Urinary bladder (tissue), 4 donors: ENCODE measurements around the gene CERS4. TPM values are rescaled to one million over a fixed set of nuclear protein-coding genes. Genes with fewer than 3 reads are reported as not detected.
"Not testable (repeated sequence)": the region's sequence is repeated elsewhere in the genome, so short reads cannot be mapped to it uniquely, and the experiment has no call there.

ENCODE experiments used
- DNase-seq: peaks from one replicate; pipeline ENCODE4 v3.0.0-alpha.2; 2015; ENCODE audit errors: extremely low spot score
- H3K27ac ChIP-seq: one replicate; pipeline ENCODE4 v1.5.1; 2013; ENCODE audit warnings: low read depth, mild to moderate bottlenecking, moderate library complexity
- H3K36me3 ChIP-seq: one replicate; pipeline ENCODE4 v1.6.1; 2013; ENCODE audit warnings: mild to moderate bottlenecking, moderate library complexity; ENCODE audit not compliant: insufficient read depth
- H3K4me1 ChIP-seq: one replicate; pipeline ENCODE4 v1.6.1; 2013; ENCODE audit warnings: mild to moderate bottlenecking, moderate library complexity; ENCODE audit not compliant: insufficient read depth
- H3K4me3 ChIP-seq: one replicate; pipeline ENCODE4 v1.5.1; 2013; ENCODE audit warnings: low read depth, low read length
- WGBS: extraction: QIAGEN DNeasy Blood & Tissue Kit; methylation state at CpG from one replicate; pipeline ENCODE4 v1.1.7; 2013; 5-methylcytosine and 5-hydroxymethylcytosine counted together
- polyA plus RNA-seq: library from polyadenylated mRNA; stranded (reverse); fragments of 200-250 nt; gene quantifications from one replicate; pipeline ENCODE4 v1.2.3, GENCODE V29; 2013
- total RNA-seq: library from RNA; depleted of rRNA; stranded (reverse); fragments of >200 nt; gene quantifications from one replicate; pipeline ENCODE4 v1.2.3, GENCODE V29; 2014
- donor health status: healthy with polysubstance abuse.
- donor health status: healthy.

Gene CERS4
- total and polyA plus RNA-seq, 2 donors: 18.5 to 38.6 TPM

GRCh38 chr19:8255426-8256125 is 46.4 kb downstream of the CERS4 start:
- WGBS: 93% methylated on average over 18 of the region's 18 CpGs
- Histone ChIP-seq H3K4me1 (no peaks in the 10 kb centered on the region), H3K27ac (no peak overlapping the region), H3K4me3 (no peak overlapping the region), H3K36me3 (peaks cover 1% of the 10 kb centered on the region)
- DNase-seq: no peak

GRCh38 chr19:8256276-8257051 is 47.3 kb downstream of the CERS4 start:
- no peaks in the 10 kb centered on the region for H3K4me1 ChIP-seq
- H3K4me3 ChIP-seq: no peak overlapping the region
- 94% methylated on average over 15 of the region's 15 CpGs for WGBS
- H3K36me3 ChIP-seq: peaks cover 1% of the 10 kb centered on the region
- DNase-seq: no peak
- H3K27ac ChIP-seq: no peak overlapping the region

- no peak overlapping the region for H3K4me3 ChIP-seq
- DNase-seq: no peak
- H3K4me1 ChIP-seq: no peaks in the 10 kb centered on the region
- no peak overlapping the region for H3K27ac ChIP-seq
- WGBS: 48% methylated on average over 5 of the region's 5 CpGs
- peaks cover 1% of the 10 kb centered on the region for H3K36me3 ChIP-seq
Observed at GRCh38 chr19:8257052-8257443, 47.9 kb downstream of the CERS4 start.

GRCh38 chr19:8259142-8259921 is 50.2 kb downstream of the CERS4 start:
- Histone ChIP-seq H3K36me3 (peaks cover 1% of the 10 kb centered on the region), H3K4me3 (no peak overlapping the region), H3K27ac (no peak overlapping the region), H3K4me1 (no peaks in the 10 kb centered on the region)
- DNase-seq: no peak
- 91% methylated on average over 11 of the region's 11 CpGs for WGBS

GRCh38 chr19:8259922-8260247 is 50.7 kb downstream of the CERS4 start:
- Histone ChIP-seq H3K4me1 (no peaks in the 10 kb centered on the region), H3K27ac (no peak overlapping the region), H3K36me3 (peaks cover 1% of the 10 kb centered on the region), H3K4me3 (no peak overlapping the region)
- WGBS: 94% methylated on average over 3 of the region's 3 CpGs
- DNase-seq: no peak

GRCh38 chr19:8261347-8261746 is 52.2 kb downstream of the CERS4 start:
- H3K4me3 ChIP-seq: no peak overlapping the region
- no peaks in the 10 kb centered on the region for H3K4me1 ChIP-seq
- H3K27ac ChIP-seq: no peak overlapping the region
- DNase-seq: no peak
- peaks cover 1% of the 10 kb centered on the region for H3K36me3 ChIP-seq
- WGBS: 92% methylated on average over 9 of the region's 9 CpGs

- Histone ChIP-seq H3K36me3 (peaks cover 1% of the 10 kb centered on the region), H3K27ac (no peak overlapping the region), H3K4me3 (no peak overlapping the region), H3K4me1 (no peaks in the 10 kb centered on the region)
- DNase-seq: no peak
- WGBS: 88% methylated on average over 14 of the region's 14 CpGs
Observed at GRCh38 chr19:8261881-8262280, 52.7 kb downstream of the CERS4 start.

GRCh38 chr19:8262431-8262830 is 53.3 kb downstream of the CERS4 start:
- DNase-seq: no peak
- H3K27ac ChIP-seq: no peak overlapping the region
- WGBS: 96% methylated on average over 6 of the region's 6 CpGs

GRCh38 chr19:8264248-8264647 is 55.1 kb downstream of the CERS4 start:
- not testable (repeated sequence) for H3K27ac ChIP-seq, H3K36me3 ChIP-seq, H3K4me3 ChIP-seq, DNase-seq, H3K4me1 ChIP-seq
- 83% methylated on average over 4 of the region's 4 CpGs for WGBS

More at GRCh38 chr19:8262431-8262830, 53.3 kb downstream of the CERS4 start:
- Histone ChIP-seq H3K4me3 (no peak overlapping the region), H3K36me3 (no peaks in the 10 kb centered on the region), H3K4me1 (no peaks in the 10 kb centered on the region)

GRCh38 chr19:8265872-8266271 is 56.7 kb downstream of the CERS4 start:
- WGBS: 79% methylated on average over 3 of the region's 3 CpGs
- no peak overlapping the region for H3K27ac ChIP-seq
- DNase-seq: no peak
- no peaks in the 10 kb centered on the region for H3K36me3 ChIP-seq
- no peaks in the 10 kb centered on the region for H3K4me1 ChIP-seq
- H3K4me3 ChIP-seq: no peak overlapping the region

- H3K27ac ChIP-seq: no peak overlapping the region
- no peaks in the 10 kb centered on the region for H3K4me1 ChIP-seq
- WGBS: 85% methylated on average over 3 of the region's 3 CpGs
- no peak for DNase-seq
- H3K36me3 ChIP-seq: no peaks in the 10 kb centered on the region
- no peak overlapping the region for H3K4me3 ChIP-seq
Observed at GRCh38 chr19:8269724-8270123, 60.6 kb downstream of the CERS4 start.

GRCh38 chr19:8276508-8276907 is 67.3 kb downstream of the CERS4 start:
- DNase-seq: not testable (repeated sequence)

GRCh38 chr19:8291337-8291736 is 82.2 kb downstream of the CERS4 start:
- no CpG with 5 or more reads among the region's 9 CpGs for WGBS
- DNase-seq, H3K4me3 ChIP-seq, H3K4me1 ChIP-seq, H3K36me3 ChIP-seq, H3K27ac ChIP-seq: not testable (repeated sequence)

More at GRCh38 chr19:8276508-8276907, 67.3 kb downstream of the CERS4 start:
- H3K27ac ChIP-seq, H3K36me3 ChIP-seq, H3K4me3 ChIP-seq, H3K4me1 ChIP-seq: not testable (repeated sequence)
- WGBS: no CpG with 5 or more reads among the region's 9 CpGs

- H3K27ac ChIP-seq: no peak overlapping the region
- 50% methylated on average over 11 of the region's 11 CpGs for WGBS
- no peak for DNase-seq
- H3K4me3 ChIP-seq: no peak overlapping the region
- H3K36me3 ChIP-seq: no peaks in the 10 kb centered on the region
- no peaks in the 10 kb centered on the region for H3K4me1 ChIP-seq
Observed at GRCh38 chr19:8302357-8302691, 93.2 kb downstream of the CERS4 start.
